Naive thymus-derived CD8-positive, alpha-beta T cell (primary cell): ENCODE data around the gene EDEM1. TPM values are rescaled to one million over a fixed set of nuclear protein-coding genes. Genes with fewer than 3 reads are reported as not detected.
"Not testable (repeated sequence)": the region's sequence is repeated elsewhere in the genome, so short reads cannot be mapped to it uniquely, and the experiment has no call there.

ENCODE experiments used
- ATAC-seq, 2 donors: fragments of 150-1000 bp; cut with Tn5 transposase in 1 of 2; sonication (Bioruptor Pico), chemical (Tn5 transposase) in 1 of 2; 1 replicate in 1 of 2; 2 replicates in 1 of 2; pipeline ENCODE4 v1.10.0; 2021; ENCODE audit warnings: mild to moderate bottlenecking in 2 of 2, moderate library complexity in 2 of 2
- POLR2A ChIA-PET: fragments of 350-600 bp; sonication (Branson Sonifier 250); formaldehyde crosslinking; loops from one replicate; lab custom pipeline; 2021; ENCODE audit warnings: antibody characterized with exemption; lab: Charles Lee
- DNase-seq, 10 donors: peaks; one replicate each; pipeline versions ENCODE4 v3.0.0 to v3.0.0-alpha.2; 2020 to 2022
- H3K27ac Mint-ChIP-seq, 10 donors: one replicate each; pipeline ENCODE4 v1.8.0; 2020 to 2022; ENCODE audit warnings: mild to moderate bottlenecking in 10 of 10, mixed read lengths in 10 of 10, moderate library complexity in 4 of 10, inconsistent platforms in 1 of 10
- H3K27me3 Mint-ChIP-seq, 5 donors: one replicate each; pipeline ENCODE4 v1.8.0; 2021 to 2022; ENCODE audit warnings: mixed read lengths in 5 of 5
- H3K36me3 Mint-ChIP-seq, 3 donors: one replicate each; pipeline ENCODE4 v1.8.0; 2020 to 2022; ENCODE audit warnings: mixed read lengths in 3 of 3, mild to moderate bottlenecking in 2 of 3, inconsistent platforms in 1 of 3
- H3K4me1 Mint-ChIP-seq, 4 donors: one replicate each; pipeline ENCODE4 v1.8.0; 2021 to 2022; ENCODE audit warnings: mixed read lengths in 4 of 4
- H3K4me3 Mint-ChIP-seq, 10 donors: one replicate each; pipeline ENCODE4 v1.8.0; 2020 to 2022; ENCODE audit warnings: mild to moderate bottlenecking in 10 of 10, mixed read lengths in 10 of 10, moderate library complexity in 6 of 10, inconsistent platforms in 1 of 10
- H3K9me3 Mint-ChIP-seq, 9 donors: one replicate each; pipeline ENCODE4 v1.8.0; 2020 to 2022; ENCODE audit warnings: mixed read lengths in 9 of 9, mild to moderate bottlenecking in 3 of 9, inconsistent platforms in 1 of 9, moderate library complexity in 1 of 9
- polyA plus RNA-seq, 3 donors: library from polyadenylated mRNA; unstranded; fragments of 300-500 nt; fragmentation: Illumina TruSeq; gene quantifications; one replicate each; pipeline ENCODE4 v1.2.3, GENCODE V29; 2021
- total RNA-seq, 8 experiments: library from RNA in 2 of 8; stranded (reverse) in 2 of 8; gene quantifications; one replicate each; pipeline ENCODE4 v1.2.3 and lab custom pipeline; 2021 to 2026

The EDEM1 gene
- total and polyA plus RNA-seq, 5 experiments from 2014 or later: 25.5 to 109 (median 31.0) TPM

DNA sequence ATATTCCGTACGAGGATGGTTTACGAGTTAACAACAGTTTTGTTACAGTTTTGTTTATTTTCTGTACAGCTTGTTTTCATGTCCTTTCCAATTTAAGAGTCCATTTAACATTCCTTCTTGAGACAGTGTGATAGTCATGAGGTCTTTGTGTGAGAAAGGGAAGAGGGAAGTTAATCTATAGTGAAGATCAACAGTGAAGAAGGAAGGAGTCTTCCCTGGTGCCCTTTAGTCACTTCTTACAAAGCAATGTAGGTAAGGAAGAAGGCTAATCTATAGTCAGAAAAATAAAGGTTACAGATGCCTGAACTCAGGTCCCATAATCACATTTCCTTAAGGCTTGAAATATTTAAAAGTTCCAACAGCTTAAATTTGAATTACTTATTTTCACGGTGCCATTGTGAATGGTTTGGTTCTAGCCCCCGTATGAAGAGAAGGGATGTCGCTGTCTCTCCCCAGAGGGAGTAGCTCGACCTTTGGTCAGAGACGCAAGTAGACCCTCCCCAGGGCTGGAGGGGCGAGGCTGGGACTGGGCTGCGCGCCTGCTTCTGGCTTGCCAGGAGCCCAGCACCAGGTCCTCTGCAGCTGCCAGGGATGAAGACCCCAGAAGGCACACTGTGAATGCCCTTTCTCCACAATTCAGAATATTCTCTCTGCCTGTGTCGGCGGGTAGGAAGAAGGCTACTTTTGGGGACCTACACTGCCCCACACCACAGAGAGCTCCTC, 34.9 kb downstream of the EDEM1 start:
- Mint-ChIP-seq H3K27ac (peak overlapping the region in 3 of 10 donors; percentile 14 to 88 (median 83)), H3K4me3 (no peak overlapping the region), H3K4me1 (peaks cover 0 to 8% (median 2%) of the 10 kb centered on the region in 4 donors), H3K27me3 (no peaks in the 10 kb centered on the region), H3K9me3 (no peaks in the 10 kb centered on the region), H3K36me3 (peaks cover 0 to 27% (median 2%) of the 10 kb centered on the region in 3 donors)
- no peak for DNase-seq
- POLR2A ChIA-PET: no interaction called here
- no peak for ATAC-seq

DNA sequence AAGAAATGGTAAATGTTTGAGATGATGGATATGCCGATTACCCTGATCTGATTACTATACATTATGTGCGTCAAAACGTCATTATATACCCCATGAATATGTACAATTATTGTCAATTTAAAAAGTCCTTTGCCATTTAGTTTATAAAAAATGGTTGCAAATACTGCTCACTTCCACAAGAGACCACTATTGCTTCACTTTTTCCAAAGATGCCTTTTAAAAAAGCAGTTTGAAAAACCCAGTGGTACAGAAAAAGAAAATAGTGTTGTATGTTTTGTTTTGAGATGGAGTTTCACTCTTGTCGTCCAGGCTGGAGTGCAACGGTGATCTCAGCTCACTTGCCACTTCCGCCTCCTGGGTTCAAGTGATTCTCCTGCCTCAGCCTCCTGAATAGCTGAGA, 39.3 kb downstream of the EDEM1 start:
- POLR2A ChIA-PET: no interaction called here
- H3K9me3 Mint-ChIP-seq: no peaks in the 10 kb centered on the region
- no peak for ATAC-seq
- H3K27me3 Mint-ChIP-seq: no peaks in the 10 kb centered on the region
- H3K4me1 Mint-ChIP-seq: peaks cover 0 to 4% (median 2%) of the 10 kb centered on the region in 4 donors
- DNase-seq: peak in 1 of 10 donors; percentile 7
- H3K4me3 Mint-ChIP-seq: no peak overlapping the region
- H3K27ac Mint-ChIP-seq: no peak overlapping the region
- no peaks in the 10 kb centered on the region for H3K36me3 Mint-ChIP-seq

DNA sequence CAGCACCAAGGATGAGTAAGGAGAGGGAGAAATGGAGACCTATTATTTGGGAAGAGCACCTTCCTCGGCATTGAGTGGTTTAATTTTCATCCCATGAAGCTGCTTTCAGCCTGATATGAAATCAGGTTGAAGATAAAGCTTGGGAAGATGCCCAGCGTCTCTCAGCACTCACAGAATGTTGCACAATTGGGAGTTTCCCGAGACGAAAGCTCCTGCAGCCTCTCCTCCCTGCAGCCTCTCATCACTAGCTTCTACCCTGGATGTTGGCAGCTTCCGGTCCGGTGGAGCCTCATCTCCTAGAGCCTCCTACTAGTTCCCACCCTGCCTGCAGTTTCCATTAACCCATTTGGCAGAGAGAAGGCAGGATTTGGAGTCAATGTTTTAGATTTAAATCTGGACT, 40.3 kb downstream of the EDEM1 start:
- Mint-ChIP-seq H3K27me3 (no peaks in the 10 kb centered on the region), H3K36me3 (no peaks in the 10 kb centered on the region), H3K9me3 (no peaks in the 10 kb centered on the region), H3K27ac (peak overlapping the region in 3 of 10 donors; percentile 52 to 74 (median 71)), H3K4me1 (peaks cover 0 to 4% (median under 1%) of the 10 kb centered on the region in 4 donors), H3K4me3 (no peak overlapping the region)
- DNase-seq (no peak), ATAC-seq (no peak)
- POLR2A ChIA-PET: no interaction called here

DNA sequence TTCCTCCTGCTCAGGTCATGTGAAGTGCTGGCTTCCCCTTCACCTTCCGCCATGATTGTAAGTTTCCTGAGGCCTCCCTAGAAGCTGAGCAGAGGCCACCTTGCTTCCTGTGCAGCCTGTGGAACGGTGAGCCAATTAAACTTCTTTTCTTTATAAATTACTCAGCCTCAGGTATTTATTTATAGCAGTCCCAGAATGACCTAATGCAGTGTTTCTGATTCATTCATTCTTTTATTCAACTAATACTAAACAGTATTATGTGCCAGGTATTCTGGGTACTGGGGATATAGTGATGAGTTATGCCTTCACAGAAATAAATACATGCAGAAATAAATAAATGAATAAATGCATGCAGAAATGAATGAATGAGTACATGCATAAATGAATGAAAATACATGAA, 41.9 kb downstream of the EDEM1 start:
- peaks cover 0 to 4% (median under 1%) of the 10 kb centered on the region in 4 donors for H3K4me1 Mint-ChIP-seq
- H3K36me3 Mint-ChIP-seq: no peaks in the 10 kb centered on the region
- H3K27ac Mint-ChIP-seq: peak overlapping the region in 1 of 10 donors; percentile 32
- no peak for ATAC-seq
- DNase-seq: no peak
- POLR2A ChIA-PET: no interaction called here
- H3K27me3 Mint-ChIP-seq: no peaks in the 10 kb centered on the region
- no peaks in the 10 kb centered on the region for H3K9me3 Mint-ChIP-seq
- H3K4me3 Mint-ChIP-seq: no peak overlapping the region

DNA sequence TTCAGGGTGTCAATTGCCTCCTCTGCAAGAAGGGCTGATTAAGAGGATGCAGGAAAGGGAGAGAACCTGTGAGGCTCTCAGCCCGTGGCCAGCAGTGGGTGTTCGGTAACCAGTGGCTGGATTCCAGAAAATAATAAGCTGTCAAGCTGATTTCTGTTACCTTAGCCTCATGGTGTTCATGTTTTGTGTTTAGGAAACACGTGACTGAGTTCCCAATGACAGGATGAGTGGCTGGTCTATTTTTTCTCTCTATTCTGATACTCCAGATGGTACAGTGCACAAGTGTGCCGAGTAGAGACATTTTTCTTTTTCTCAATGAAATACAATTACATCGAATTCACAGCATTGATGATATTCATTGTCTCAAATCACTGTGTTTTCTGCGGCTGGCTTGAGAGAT, 43.6 kb downstream of the EDEM1 start:
- no peak overlapping the region for H3K4me3 Mint-ChIP-seq
- POLR2A ChIA-PET: no interaction called here
- DNase-seq: no peak
- H3K9me3 Mint-ChIP-seq: no peaks in the 10 kb centered on the region
- H3K36me3 Mint-ChIP-seq: no peaks in the 10 kb centered on the region
- H3K27me3 Mint-ChIP-seq: no peaks in the 10 kb centered on the region
- no peak overlapping the region for H3K27ac Mint-ChIP-seq
- H3K4me1 Mint-ChIP-seq: peaks cover 0 to 4% (median 0%) of the 10 kb centered on the region in 4 donors
- ATAC-seq: no peak

DNA sequence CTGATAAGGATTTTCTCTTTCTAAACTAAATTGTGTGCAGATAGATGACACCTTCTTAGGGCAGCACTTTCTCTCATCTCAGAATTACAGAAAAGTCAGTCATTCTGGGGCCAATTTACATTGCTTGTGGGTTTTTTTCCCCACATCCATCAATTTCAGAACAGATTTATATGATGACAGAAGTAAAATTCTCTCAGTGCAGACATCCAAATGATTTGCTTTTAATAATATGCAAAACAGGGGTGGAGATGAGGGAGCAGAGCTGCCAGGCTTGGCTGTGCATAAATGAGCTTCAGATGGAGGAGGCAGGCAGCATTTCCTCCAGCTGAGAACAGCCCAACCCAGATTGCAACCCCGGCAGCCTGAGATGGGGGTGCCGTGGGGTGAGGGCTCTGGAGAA, 44.0 kb downstream of the EDEM1 start:
- Mint-ChIP-seq H3K36me3 (no peaks in the 10 kb centered on the region), H3K9me3 (no peaks in the 10 kb centered on the region), H3K27me3 (no peaks in the 10 kb centered on the region), H3K27ac (no peak overlapping the region), H3K4me1 (peaks cover 0 to 4% (median 0%) of the 10 kb centered on the region in 4 donors), H3K4me3 (no peak overlapping the region)
- POLR2A ChIA-PET: no interaction called here
- no peak for DNase-seq
- no peak for ATAC-seq

DNA sequence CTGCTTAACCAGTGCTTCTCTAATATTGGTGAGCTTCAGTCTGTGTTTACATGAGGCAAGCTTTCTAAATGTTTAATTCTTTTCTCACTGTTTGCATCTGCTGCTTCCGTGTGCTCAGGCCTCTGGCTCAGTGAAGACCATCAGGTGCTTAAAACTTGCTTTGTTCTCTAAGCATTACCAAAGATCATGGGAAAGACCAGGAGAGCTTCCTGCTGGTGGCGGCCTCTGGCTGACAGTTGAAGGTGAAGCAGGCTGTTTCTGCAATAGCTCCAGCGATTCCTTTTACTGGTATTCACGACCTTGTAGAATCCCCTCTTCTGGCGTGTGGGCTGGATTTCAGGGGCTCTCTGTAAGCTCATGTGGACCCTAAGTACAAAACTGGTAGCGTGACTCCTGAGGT, 45.1 kb downstream of the EDEM1 start:
- no peak for ATAC-seq
- POLR2A ChIA-PET: no interaction called here
- DNase-seq: no peak
- Mint-ChIP-seq H3K36me3 (no peaks in the 10 kb centered on the region), H3K9me3 (no peaks in the 10 kb centered on the region), H3K27me3 (no peaks in the 10 kb centered on the region), H3K27ac (no peak overlapping the region), H3K4me1 (peaks cover 0 to 4% (median 0%) of the 10 kb centered on the region in 4 donors), H3K4me3 (no peak overlapping the region)

DNA sequence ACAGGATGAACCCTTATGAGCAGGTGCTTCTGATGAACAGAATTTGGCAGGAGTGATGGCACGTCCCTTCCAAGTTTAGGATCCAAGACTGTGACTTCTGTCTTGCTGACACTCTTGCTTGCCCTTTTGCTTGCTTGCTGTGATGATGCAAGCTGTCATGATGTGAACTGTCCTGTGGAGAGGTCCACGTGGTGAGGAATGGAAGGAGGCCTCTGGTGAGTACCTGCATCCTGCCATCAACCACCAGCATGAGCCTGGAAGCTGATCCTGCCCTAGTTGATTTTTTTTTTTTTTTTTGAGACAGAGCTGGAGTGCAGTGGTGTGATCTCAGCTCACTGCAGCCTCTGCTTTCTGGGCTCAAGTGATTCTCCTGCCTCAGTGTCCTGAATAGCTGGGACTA, 45.5 kb downstream of the EDEM1 start:
- no peaks in the 10 kb centered on the region for H3K9me3 Mint-ChIP-seq
- ATAC-seq (no peak), DNase-seq (no peak)
- H3K36me3 Mint-ChIP-seq: no peaks in the 10 kb centered on the region
- no peak overlapping the region for H3K4me3 Mint-ChIP-seq
- no peak overlapping the region for H3K27ac Mint-ChIP-seq
- no peaks in the 10 kb centered on the region for H3K27me3 Mint-ChIP-seq
- POLR2A ChIA-PET: no interaction called here
- H3K4me1 Mint-ChIP-seq: peaks cover 0 to 4% (median 0%) of the 10 kb centered on the region in 4 donors

DNA sequence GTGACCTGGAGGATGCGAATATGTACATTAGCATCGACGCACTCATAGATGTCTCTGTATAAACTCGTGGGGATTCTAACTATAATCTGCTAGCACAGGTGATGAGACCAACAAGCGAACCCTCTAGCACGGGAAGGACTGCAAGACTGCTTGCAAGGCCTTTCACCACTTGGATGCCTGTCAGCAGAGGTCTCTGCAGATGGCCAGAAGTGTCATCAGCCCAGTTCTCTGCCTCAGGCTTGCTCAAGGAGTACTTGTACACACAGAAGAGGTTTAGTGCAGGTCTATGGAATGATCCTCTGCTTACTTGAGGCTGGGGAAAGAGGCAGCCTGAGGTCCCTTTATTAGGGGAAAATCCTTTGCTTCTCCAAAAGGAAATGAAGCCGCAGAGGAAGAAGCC, 48.1 kb downstream of the EDEM1 start:
- Mint-ChIP-seq H3K36me3 (no peaks in the 10 kb centered on the region), H3K4me3 (no peak overlapping the region), H3K4me1 (peaks cover 0 to 4% (median 0%) of the 10 kb centered on the region in 4 donors), H3K27me3 (no peaks in the 10 kb centered on the region), H3K27ac (peak overlapping the region in 1 of 10 donors; percentile 53), H3K9me3 (no peaks in the 10 kb centered on the region)
- DNase-seq: no peak
- POLR2A ChIA-PET: no interaction called here
- no peak for ATAC-seq

DNA sequence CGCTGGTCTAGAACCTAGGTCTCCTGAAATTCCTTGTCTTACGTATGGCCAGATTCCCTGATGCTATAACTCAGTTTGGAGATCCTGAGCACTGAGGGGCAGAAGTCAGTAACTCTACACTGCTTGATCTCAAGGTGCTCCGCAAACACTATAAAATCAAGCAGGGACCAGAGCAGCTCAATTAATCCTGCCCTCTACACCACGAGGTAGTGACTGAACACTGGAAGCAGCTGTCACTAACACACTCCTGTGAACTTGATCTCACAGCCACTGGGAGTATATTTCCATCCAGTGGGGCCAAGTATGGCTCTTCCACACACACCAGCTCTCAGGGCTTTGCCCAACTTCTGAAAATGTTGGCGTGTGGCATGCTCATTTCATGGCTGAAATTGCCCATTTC, 51.0 kb downstream of the EDEM1 start:
- no peak overlapping the region for H3K4me3 Mint-ChIP-seq
- H3K27ac Mint-ChIP-seq: peak overlapping the region in 1 of 10 donors; percentile 27
- H3K36me3 Mint-ChIP-seq: no peaks in the 10 kb centered on the region
- ATAC-seq (no peak), DNase-seq (no peak)
- H3K9me3 Mint-ChIP-seq: peaks cover 0 to 6% (median 0%) of the 10 kb centered on the region in 9 donors
- H3K27me3 Mint-ChIP-seq: no peaks in the 10 kb centered on the region
- H3K4me1 Mint-ChIP-seq: no peaks in the 10 kb centered on the region
- POLR2A ChIA-PET: no interaction called here

DNA sequence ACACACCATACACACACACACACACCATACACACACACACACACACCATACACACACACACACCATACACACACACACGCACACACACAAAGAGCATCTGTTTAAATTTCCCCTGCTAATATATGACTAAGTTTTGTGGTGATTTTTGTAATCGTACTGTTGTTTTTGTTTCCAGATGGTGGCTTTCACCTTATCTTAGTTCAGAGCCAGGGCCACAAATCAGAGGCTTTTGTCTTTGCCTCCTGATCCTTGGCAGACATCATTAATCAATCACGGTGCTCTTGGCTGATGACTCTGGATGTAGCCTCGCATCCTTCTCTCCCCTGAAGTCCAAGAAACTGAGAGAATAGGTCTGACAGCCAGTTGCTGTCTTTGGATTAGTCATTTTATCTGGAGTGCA, 52.1 kb downstream of the EDEM1 start:
- H3K4me1 Mint-ChIP-seq: no peaks in the 10 kb centered on the region
- ATAC-seq: no peak
- H3K27me3 Mint-ChIP-seq: no peaks in the 10 kb centered on the region
- POLR2A ChIA-PET: no interaction called here
- peaks cover 0 to 14% (median 4%) of the 10 kb centered on the region in 9 donors for H3K9me3 Mint-ChIP-seq
- DNase-seq: no peak
- no peak overlapping the region for H3K4me3 Mint-ChIP-seq
- peaks cover 0 to 7% (median 0%) of the 10 kb centered on the region in 3 donors for H3K36me3 Mint-ChIP-seq
- H3K27ac Mint-ChIP-seq: no peak overlapping the region

DNA sequence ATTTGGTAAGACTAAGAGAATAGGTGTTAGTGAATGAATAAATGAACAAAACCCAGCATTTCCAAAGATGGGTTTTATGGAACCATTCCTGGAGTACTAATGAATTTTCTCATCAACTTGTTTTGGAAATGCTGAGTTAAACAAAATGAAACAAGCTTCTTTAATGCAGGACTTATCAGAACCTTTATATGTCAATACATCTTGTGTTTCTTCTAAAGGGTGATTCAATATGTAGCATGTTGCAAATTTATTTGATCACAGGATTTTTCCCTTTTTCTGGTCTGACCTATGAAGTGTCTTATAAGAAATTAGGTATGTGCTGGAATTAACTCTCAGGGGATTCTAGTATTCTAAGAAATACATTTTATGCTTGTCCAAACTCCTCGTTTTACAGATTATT, 53.2 kb downstream of the EDEM1 start:
- peaks cover 0 to 7% (median 0%) of the 10 kb centered on the region in 3 donors for H3K36me3 Mint-ChIP-seq
- H3K4me1 Mint-ChIP-seq: peaks cover 2 to 4% (median 2%) of the 10 kb centered on the region in 4 donors
- H3K4me3 Mint-ChIP-seq: no peak overlapping the region
- no peaks in the 10 kb centered on the region for H3K27me3 Mint-ChIP-seq
- POLR2A ChIA-PET: no interaction called here
- peaks cover 0 to 14% (median 4%) of the 10 kb centered on the region in 9 donors for H3K9me3 Mint-ChIP-seq
- DNase-seq (no peak), ATAC-seq (no peak)
- H3K27ac Mint-ChIP-seq: no peak overlapping the region

DNA sequence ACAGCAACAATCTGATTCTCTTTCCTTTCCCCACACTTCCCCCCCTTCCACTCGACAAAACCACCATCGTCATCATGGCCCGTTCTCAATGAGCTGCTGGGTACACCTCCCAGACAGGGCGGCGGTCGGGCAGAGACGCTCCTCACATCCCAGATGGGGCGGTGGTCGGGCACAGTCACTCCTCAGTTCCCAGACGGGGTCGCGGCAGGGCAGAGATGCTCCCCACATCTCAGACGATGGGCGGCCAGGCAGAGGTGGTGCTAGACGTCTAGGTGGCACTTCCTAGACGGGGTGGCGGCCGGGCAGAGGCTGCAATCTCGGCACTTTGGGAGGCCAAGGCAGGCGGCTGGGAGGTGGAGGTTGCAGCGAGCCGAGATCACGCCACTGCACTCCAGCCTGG, 55.3 kb downstream of the EDEM1 start:
- H3K4me1 Mint-ChIP-seq, ATAC-seq, POLR2A ChIA-PET, H3K36me3 Mint-ChIP-seq, H3K27ac Mint-ChIP-seq, H3K4me3 Mint-ChIP-seq, DNase-seq, H3K27me3 Mint-ChIP-seq: not testable (repeated sequence)
- H3K9me3 Mint-ChIP-seq: peaks cover 0 to 14% (median 4%) of the 10 kb centered on the region in 9 donors

DNA sequence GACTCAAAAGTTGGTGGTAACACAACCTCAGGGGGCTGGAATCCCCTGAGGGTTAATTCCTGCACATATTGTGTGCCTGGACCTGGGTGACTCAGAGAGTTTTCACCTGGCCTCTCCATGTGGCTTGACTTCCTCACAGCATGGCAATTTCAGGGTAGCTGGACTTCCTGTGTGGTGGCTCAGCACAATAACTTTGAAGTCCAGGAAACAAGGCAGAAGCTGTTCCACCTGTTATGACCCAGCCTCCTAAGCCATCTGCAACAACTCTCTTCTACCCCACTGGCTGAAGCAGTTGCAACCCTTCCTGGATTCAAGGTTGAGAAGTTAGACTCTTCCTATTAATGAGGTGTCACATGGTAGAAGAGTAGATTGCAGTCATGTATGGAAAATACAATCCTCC, 58.4 kb downstream of the EDEM1 start:
- H3K4me3 Mint-ChIP-seq: no peak overlapping the region
- POLR2A ChIA-PET: no interaction called here
- H3K4me1 Mint-ChIP-seq: peaks cover 3 to 8% (median 7%) of the 10 kb centered on the region in 4 donors
- no peaks in the 10 kb centered on the region for H3K27me3 Mint-ChIP-seq
- H3K27ac Mint-ChIP-seq: peak overlapping the region in 1 of 10 donors; percentile 62
- H3K9me3 Mint-ChIP-seq: peaks cover 0 to 14% (median 4%) of the 10 kb centered on the region in 9 donors
- peaks cover 0 to 7% (median 0%) of the 10 kb centered on the region in 3 donors for H3K36me3 Mint-ChIP-seq
- ATAC-seq: no peak
- no peak for DNase-seq
